Esophagus squamous epithelium (tissue), 4 donors: Measurements from ENCODE around the gene CISD1.

ENCODE experiments used
- CTCF ChIP-seq, 6 experiments: fragments of 450-650 bp in 4 of 6; fragments of 200-600 bp in 2 of 6; sonication (generic) in 2 of 6; IDR thresholded peaks; one replicate each; pipeline ENCODE4 v1.5.1; 2016 to 2019; ENCODE audit warnings: antibody characterized with exemption in 6 of 6, mild to moderate bottlenecking in 4 of 6, moderate library complexity in 4 of 6
- POLR2A ChIP-seq, 4 donors: fragments of 450-650 bp; IDR thresholded peaks; one replicate each; pipeline ENCODE4 v1.6.1; 2017; ENCODE audit warnings: antibody characterized with exemption in 4 of 4, mild to moderate bottlenecking in 4 of 4, moderate library complexity in 3 of 4

- TF ChIP-seq CTCF (IDR thresholded peaks at IDR 0.05) = no peak
- TF ChIP-seq POLR2A (IDR thresholded peaks at IDR 0.05) = no peak
These were observed 2.7 kb upstream of the CISD1 start for GRCh38 chr10:58266003-58266825.
